Esophagus squamous epithelium (tissue), 4 donors: ENCODE data around the gene CTNNBIP1.

Experiments
- CTCF ChIP-seq, 6 experiments: fragments of 450-650 bp in 4 of 6; fragments of 200-600 bp in 2 of 6; sonication (generic) in 2 of 6; IDR thresholded peaks; one replicate each; pipeline ENCODE4 v1.5.1; 2016 to 2019; ENCODE audit warnings: antibody characterized with exemption in 6 of 6, mild to moderate bottlenecking in 4 of 6, moderate library complexity in 4 of 6
- POLR2A ChIP-seq, 4 donors: fragments of 450-650 bp; IDR thresholded peaks; one replicate each; pipeline ENCODE4 v1.6.1; 2017; ENCODE audit warnings: antibody characterized with exemption in 4 of 4, mild to moderate bottlenecking in 4 of 4, moderate library complexity in 3 of 4

GRCh38 chr1:9811239-9811966 is 98.7 kb downstream of the CTNNBIP1 start:
- no peak for TF ChIP-seq CTCF (IDR thresholded peaks at IDR 0.05)
- TF ChIP-seq POLR2A (IDR thresholded peaks at IDR 0.05): no peak
